ENCODE results near the gene RPL31. TPM values are rescaled to one million over a fixed set of nuclear protein-coding genes. Genes with fewer than 3 reads are reported as not detected.

Gene RPL31
- total RNA-seq, 1 experiment from 2014 or later = 1,893 TPM

DNA sequence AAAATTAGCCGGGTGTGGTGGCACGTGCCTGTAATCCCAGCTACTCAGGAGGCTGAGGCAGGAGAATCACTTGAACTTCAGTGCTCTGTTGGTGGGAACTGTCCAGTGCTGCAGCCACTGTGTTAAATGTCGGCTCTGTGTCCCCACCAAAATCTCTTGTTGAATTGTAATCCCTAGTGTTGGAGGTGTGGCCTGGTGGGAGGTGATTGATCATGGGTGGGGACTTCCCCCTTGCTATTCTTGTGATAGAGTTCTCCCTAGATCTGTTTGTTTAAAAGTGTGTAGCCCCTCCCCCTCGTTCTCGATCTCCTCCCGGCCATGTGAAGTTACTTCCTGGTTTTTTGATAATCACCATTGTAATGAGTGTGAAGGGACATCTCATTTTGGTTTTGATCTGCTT is 9.8 kb upstream of the RPL31 start:
- Histone ChIP-seq H3K4me1 (ENCODE audit: insufficient read depth, low read length) (no peaks in the 10 kb centered on the region), H4K5ac (ENCODE audit: insufficient read length, low read depth, low read length) (no peak overlapping the region), H3K9ac (ENCODE audit: extremely low read depth, insufficient read length, low read length) (no peak overlapping the region), H2BK20ac (ENCODE audit: low read depth, low read length, poor library complexity, severe bottlenecking) (no peak overlapping the region), H3T11ph (ENCODE audit: low read length) (no peak overlapping the region), H2BK15ac (ENCODE audit: low read depth, low read length) (no peak overlapping the region), H3K4me2 (ENCODE audit: insufficient read depth, insufficient read length, low read length) (no peak overlapping the region), H2BK120ac (ENCODE audit: low read depth, low read length, poor library complexity, severe bottlenecking) (no peak overlapping the region), H3K79me1 (ENCODE audit: insufficient read depth, low read depth, low read length, poor library complexity, severe bottlenecking) (no peaks in the 10 kb centered on the region), H3K27ac (ENCODE audit: insufficient read length, low read depth, low read length) (no peak overlapping the region), H3K27me3 (ENCODE audit: insufficient read depth, low read length) (no peaks in the 10 kb centered on the region), H4K91ac (ENCODE audit: insufficient read length, low read depth, low read length) (no peak overlapping the region), H2AFZ (ENCODE audit: low read length) (no peak overlapping the region), H2BK12ac (ENCODE audit: insufficient read length, low read depth, low read length) (no peak overlapping the region), H3K23me2 (ENCODE audit: insufficient read length, low read depth, low read length, poor library complexity, severe bottlenecking) (no peaks in the 10 kb centered on the region), H4K8ac (replicated peaks; ENCODE audit: insufficient read length, low read depth, low read length) (no peak overlapping the region), H3K4ac (ENCODE audit: low read depth, low read length) (no peak overlapping the region), H2BK5ac (ENCODE audit: insufficient read length, low read length) (no peak overlapping the region), H3K79me2 (ENCODE audit: insufficient read depth, low read length) (no peaks in the 10 kb centered on the region), H3K56ac (ENCODE audit: insufficient read length, low read depth, low read length) (no peak overlapping the region), H4K20me1 (ENCODE audit: control insufficient read depth, insufficient read depth, insufficient read length) (no peaks in the 10 kb centered on the region), H3K18ac (ENCODE audit: insufficient read length, low read depth, low read length) (no peak overlapping the region), H3K9me3 (ENCODE audit: control insufficient read depth, low read depth, low read length) (no peaks in the 10 kb centered on the region), H3K14ac (ENCODE audit: insufficient read depth, low read length) (no peak overlapping the region), H2AK5ac (ENCODE audit: insufficient read length, low read length) (no peak overlapping the region), H3K23ac (ENCODE audit: insufficient read length, low read depth, low read length) (no peak overlapping the region)
- Mint-ChIP-seq H3K9me3 (no peaks in the 10 kb centered on the region), H3K36me3 (ENCODE audit: insufficient read depth in 1 of 3, low read depth in 3 of 3) (no peaks in the 10 kb centered on the region; a peak in 1 of 7 replicates), H3K27ac (no peak overlapping the region), H3K4me3 (no peak overlapping the region), H3K27me3 (ENCODE audit: low read depth) (peaks cover 2% of the 10 kb centered on the region; the same call in 1 of the 2 replicates), H3K4me1 (peaks cover 2 to 14% of the 10 kb centered on the region in 2 experiments; a peak in 3 of 4 replicates)
- no CpG with 5 or more reads among the region's 6 CpGs for WGBS (ENCODE audit: extremely low coverage, insufficient read length, low lambda C conversion rate)
- DNase-seq = no peak
- TF ChIP-seq, protein P1, sequence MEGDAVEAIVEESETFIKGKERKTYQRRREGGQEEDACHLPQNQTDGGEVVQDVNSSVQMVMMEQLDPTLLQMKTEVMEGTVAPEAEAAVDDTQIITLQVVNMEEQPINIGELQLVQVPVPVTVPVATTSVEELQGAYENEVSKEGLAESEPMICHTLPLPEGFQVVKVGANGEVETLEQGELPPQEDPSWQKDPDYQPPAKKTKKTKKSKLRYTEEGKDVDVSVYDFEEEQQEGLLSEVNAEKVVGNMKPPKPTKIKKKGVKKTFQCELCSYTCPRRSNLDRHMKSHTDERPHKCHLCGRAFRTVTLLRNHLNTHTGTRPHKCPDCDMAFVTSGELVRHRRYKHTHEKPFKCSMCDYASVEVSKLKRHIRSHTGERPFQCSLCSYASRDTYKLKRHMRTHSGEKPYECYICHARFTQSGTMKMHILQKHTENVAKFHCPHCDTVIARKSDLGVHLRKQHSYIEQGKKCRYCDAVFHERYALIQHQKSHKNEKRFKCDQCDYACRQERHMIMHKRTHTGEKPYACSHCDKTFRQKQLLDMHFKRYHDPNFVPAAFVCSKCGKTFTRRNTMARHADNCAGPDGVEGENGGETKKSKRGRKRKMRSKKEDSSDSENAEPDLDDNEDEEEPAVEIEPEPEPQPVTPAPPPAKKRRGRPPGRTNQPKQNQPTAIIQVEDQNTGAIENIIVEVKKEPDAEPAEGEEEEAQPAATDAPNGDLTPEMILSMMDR (conservative IDR thresholded peaks at IDR 0.05) = no peak
